WTC11 (cell line): Measurements from ENCODE around the gene SERPINA9. TPM values are rescaled to one million over a fixed set of nuclear protein-coding genes. Genes with fewer than 3 reads are reported as not detected.

Source experiments
- ATAC-seq: fragments of 200-7000 bp; cut with Tn5 transposase; 2 replicates; pipeline ENCODE4 v1.10.0; 2021; ENCODE audit warnings: mild to moderate bottlenecking, moderate library complexity
- CTCF ChIA-PET: fragments of 300-600 bp; sonication (Branson Sonifier 250); formaldehyde crosslinking; loops from one replicate; lab custom pipeline; 2021; ENCODE audit warnings: antibody characterized with exemption; lab: Charles Lee
- POLR2A ChIA-PET: fragments of 350-600 bp; sonication (Branson Sonifier 250); formaldehyde crosslinking; loops from one replicate; lab custom pipeline; 2021; ENCODE audit warnings: antibody characterized with exemption; lab: Charles Lee
- DNase-seq: peaks from one replicate; pipeline ENCODE4 v3.0.0; 2021; ENCODE audit warnings: low spot score
- H3K27ac Mint-ChIP-seq: 2 replicates; pipeline ENCODE4 v1.8.0; 2021; ENCODE audit warnings: mixed read lengths
- H3K27me3 Mint-ChIP-seq: 2 replicates; pipeline ENCODE4 v1.8.0; 2021; ENCODE audit warnings: low read depth, mild to moderate bottlenecking, moderate library complexity, mixed read lengths
- H3K36me3 Mint-ChIP-seq: 2 replicates; pipeline ENCODE4 v1.8.0; 2021; ENCODE audit warnings: mixed read lengths
- H3K4me1 Mint-ChIP-seq: 2 replicates; pipeline ENCODE4 v1.8.0; 2022; ENCODE audit warnings: mixed read lengths
- H3K4me3 Mint-ChIP-seq: 2 replicates; pipeline ENCODE4 v1.8.0; 2021; ENCODE audit warnings: mild to moderate bottlenecking, moderate library complexity, mixed read lengths
- H3K9me3 Mint-ChIP-seq: 2 replicates; pipeline ENCODE4 v1.8.0; 2021; ENCODE audit warnings: mixed read lengths
- CREB1 ChIP-seq: sonication (generic); formaldehyde crosslinking; IDR thresholded peaks from 2 replicates; pipeline ENCODE4 v1.8.0; 2023; ENCODE audit warnings: mild to moderate bottlenecking, missing genetic modification reagents
- ESRRA ChIP-seq: sonication (generic); formaldehyde crosslinking; IDR thresholded peaks from 2 replicates; pipeline ENCODE4 v1.8.1; 2022; ENCODE audit warnings: mild to moderate bottlenecking, missing genetic modification reagents, borderline replicate concordance
- GABPB1 ChIP-seq: sonication (generic); formaldehyde crosslinking; IDR thresholded peaks from 2 replicates; pipeline ENCODE4 v1.8.1; 2023; ENCODE audit warnings: mild to moderate bottlenecking, missing genetic modification reagents
- JAZF1 ChIP-seq: fragments of 250-450 bp; sonication (Bioruptor Pico); IDR thresholded peaks from 2 replicates; pipeline ENCODE4 v1.9.0; 2021; ENCODE audit warnings: moderate library complexity, mild to moderate bottlenecking, inconsistent platforms
- MXD4 ChIP-seq: fragments of 250-450 bp; sonication (Bioruptor Pico); IDR thresholded peaks from 2 replicates; pipeline ENCODE4 v1.8.0; 2021; ENCODE audit warnings: mild to moderate bottlenecking, moderate library complexity, borderline replicate concordance
- NFYB ChIP-seq: sonication (generic); formaldehyde crosslinking; conservative IDR thresholded peaks from 2 replicates; pipeline ENCODE4 v1.8.0; 2022; ENCODE audit warnings: low read depth, missing genetic modification reagents
- SMAD3 ChIP-seq: sonication (generic); formaldehyde crosslinking; IDR thresholded peaks from 2 replicates; pipeline ENCODE4 v1.8.0; 2022; ENCODE audit warnings: missing genetic modification reagents, mild to moderate bottlenecking, borderline replicate concordance
- SMAD4 ChIP-seq: sonication (generic); formaldehyde crosslinking; IDR thresholded peaks from 2 replicates; pipeline ENCODE4 v1.8.0; 2022; ENCODE audit warnings: mild to moderate bottlenecking, missing genetic modification reagents
- ZNF232 ChIP-seq: sonication (generic); formaldehyde crosslinking; IDR thresholded peaks from 2 replicates; pipeline ENCODE4 v1.8.0; 2022; ENCODE audit warnings: mild to moderate bottlenecking, missing genetic modification reagents
- ZNF263 ChIP-seq: sonication (generic); formaldehyde crosslinking; IDR thresholded peaks from 2 replicates; pipeline ENCODE4 v1.8.1; 2022; ENCODE audit warnings: low read depth, mild to moderate bottlenecking, moderate library complexity, missing genetic modification reagents
- ZNF396 ChIP-seq: fragments of 250-450 bp; sonication (Bioruptor Pico); IDR thresholded peaks from 2 replicates; pipeline ENCODE4 v1.8.0; 2021; ENCODE audit warnings: mild to moderate bottlenecking, moderate library complexity, borderline replicate concordance
- total RNA-seq: library from RNA; stranded (reverse); gene quantifications from 3 replicates; pipeline ENCODE4 v1.2.3, GENCODE V29; 2021
- TF ChIP-seq, protein P1 (sequence below): fragments of 200-600 bp; IDR thresholded peaks from 2 replicates; pipeline ENCODE4 v1.8.0; 2022; ENCODE audit warnings: antibody characterized with exemption
- TF ChIP-seq, protein P2 (sequence below): sonication (generic); formaldehyde crosslinking; IDR thresholded peaks from 2 replicates; pipeline ENCODE4 v1.8.1; 2023; ENCODE audit warnings: mild to moderate bottlenecking, missing genetic modification reagents
- TF ChIP-seq, protein P3 (sequence below): sonication (generic); formaldehyde crosslinking; IDR thresholded peaks from 2 replicates; pipeline ENCODE4 v1.8.1; 2023; ENCODE audit warnings: mild to moderate bottlenecking, missing genetic modification reagents
- TF ChIP-seq, protein P4 (sequence below): sonication (generic); formaldehyde crosslinking; IDR thresholded peaks from 2 replicates; pipeline ENCODE4 v1.8.1; 2022; ENCODE audit warnings: low read depth, missing genetic modification reagents, borderline replicate concordance

Gene SERPINA9
- total RNA-seq, 1 experiment from 2014 or later = not detected

DNA sequence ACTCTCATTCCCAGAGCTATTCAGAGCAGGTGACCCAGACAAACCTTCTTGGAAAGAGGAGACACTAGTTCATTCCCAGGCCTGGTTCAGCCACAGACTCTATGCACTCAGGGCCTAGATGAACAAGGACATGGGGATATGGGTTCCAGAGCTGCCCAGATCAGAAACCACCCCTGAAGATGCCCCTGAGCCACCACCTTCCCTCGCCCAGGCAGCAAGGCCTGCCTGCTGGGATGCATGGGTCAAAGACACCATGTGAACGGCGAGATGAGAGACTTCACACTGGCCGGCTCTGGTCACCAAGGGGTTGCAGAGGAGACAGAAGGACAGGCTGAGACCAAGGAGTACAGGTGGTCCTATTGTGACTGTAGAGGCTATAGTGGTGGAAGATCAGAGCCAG is 29.2 kb upstream of the SERPINA9 start (continued):
- TF ChIP-seq, protein P1, sequence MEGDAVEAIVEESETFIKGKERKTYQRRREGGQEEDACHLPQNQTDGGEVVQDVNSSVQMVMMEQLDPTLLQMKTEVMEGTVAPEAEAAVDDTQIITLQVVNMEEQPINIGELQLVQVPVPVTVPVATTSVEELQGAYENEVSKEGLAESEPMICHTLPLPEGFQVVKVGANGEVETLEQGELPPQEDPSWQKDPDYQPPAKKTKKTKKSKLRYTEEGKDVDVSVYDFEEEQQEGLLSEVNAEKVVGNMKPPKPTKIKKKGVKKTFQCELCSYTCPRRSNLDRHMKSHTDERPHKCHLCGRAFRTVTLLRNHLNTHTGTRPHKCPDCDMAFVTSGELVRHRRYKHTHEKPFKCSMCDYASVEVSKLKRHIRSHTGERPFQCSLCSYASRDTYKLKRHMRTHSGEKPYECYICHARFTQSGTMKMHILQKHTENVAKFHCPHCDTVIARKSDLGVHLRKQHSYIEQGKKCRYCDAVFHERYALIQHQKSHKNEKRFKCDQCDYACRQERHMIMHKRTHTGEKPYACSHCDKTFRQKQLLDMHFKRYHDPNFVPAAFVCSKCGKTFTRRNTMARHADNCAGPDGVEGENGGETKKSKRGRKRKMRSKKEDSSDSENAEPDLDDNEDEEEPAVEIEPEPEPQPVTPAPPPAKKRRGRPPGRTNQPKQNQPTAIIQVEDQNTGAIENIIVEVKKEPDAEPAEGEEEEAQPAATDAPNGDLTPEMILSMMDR = no peak

- ChIA-PET CTCF (interaction anchor here (0.8 to 7.6 kb wide), 2 partner anchors 15 to 47 kb away, joined by 4 to 40 read pairs; no protein-coding TSS in a partner anchor), POLR2A (interaction anchor here (0.6 kb wide), 1 partner anchor 175 kb away, joined by 3 read pairs; no protein-coding TSS in a partner anchor)
- no peaks in the 10 kb centered on the region for H3K36me3 Mint-ChIP-seq
- no peak for DNase-seq
- peaks cover 6% of the 10 kb centered on the region; the same call in 1 of the 2 replicates for H3K9me3 Mint-ChIP-seq
- ATAC-seq = no peak
- H3K4me3 Mint-ChIP-seq = no peak overlapping the region
- H3K4me1 Mint-ChIP-seq = no peaks in the 10 kb centered on the region
- peaks cover 4% of the 10 kb centered on the region for H3K27me3 Mint-ChIP-seq
- TF ChIP-seq GABPB1 (CRISPR knock-in tag) = peak; percentile 77
- TF ChIP-seq JAZF1 (CRISPR knock-in tag) = no peak
- TF ChIP-seq, protein P2, sequence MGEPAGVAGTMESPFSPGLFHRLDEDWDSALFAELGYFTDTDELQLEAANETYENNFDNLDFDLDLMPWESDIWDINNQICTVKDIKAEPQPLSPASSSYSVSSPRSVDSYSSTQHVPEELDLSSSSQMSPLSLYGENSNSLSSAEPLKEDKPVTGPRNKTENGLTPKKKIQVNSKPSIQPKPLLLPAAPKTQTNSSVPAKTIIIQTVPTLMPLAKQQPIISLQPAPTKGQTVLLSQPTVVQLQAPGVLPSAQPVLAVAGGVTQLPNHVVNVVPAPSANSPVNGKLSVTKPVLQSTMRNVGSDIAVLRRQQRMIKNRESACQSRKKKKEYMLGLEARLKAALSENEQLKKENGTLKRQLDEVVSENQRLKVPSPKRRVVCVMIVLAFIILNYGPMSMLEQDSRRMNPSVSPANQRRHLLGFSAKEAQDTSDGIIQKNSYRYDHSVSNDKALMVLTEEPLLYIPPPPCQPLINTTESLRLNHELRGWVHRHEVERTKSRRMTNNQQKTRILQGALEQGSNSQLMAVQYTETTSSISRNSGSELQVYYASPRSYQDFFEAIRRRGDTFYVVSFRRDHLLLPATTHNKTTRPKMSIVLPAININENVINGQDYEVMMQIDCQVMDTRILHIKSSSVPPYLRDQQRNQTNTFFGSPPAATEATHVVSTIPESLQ (CRISPR knock-in tag) = no peak
- TF ChIP-seq, all 79 proteins: peak for 1
- no peak overlapping the region for H3K27ac Mint-ChIP-seq
Observed at GRCh38 chr14:94501588-94502516, 25.9 kb upstream of the SERPINA9 start.

DNA sequence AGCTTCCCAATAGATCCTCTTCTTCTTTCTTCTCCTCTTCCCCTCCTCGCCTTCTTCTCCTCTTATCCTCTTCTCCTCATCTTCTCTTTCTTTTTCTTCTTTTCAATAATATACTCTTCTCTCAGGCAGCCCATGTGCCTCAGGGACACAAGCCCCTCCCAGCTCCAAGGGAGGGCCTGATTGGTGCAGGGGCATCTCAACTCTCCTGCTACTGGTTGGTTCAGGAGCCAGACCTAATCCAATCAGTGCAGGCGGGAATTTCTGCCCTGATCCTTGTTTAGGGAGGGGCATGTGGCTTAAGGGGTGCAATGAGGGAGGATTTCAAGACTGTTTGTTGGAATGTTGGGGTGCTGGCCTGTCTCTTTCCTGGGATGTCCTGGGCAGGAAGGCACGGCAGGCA is 24.3 kb upstream of the SERPINA9 start:
- Mint-ChIP-seq H3K4me1 (no peaks in the 10 kb centered on the region), H3K9me3 (peaks cover 6% of the 10 kb centered on the region; the same call in 1 of the 2 replicates), H3K27ac (no peak overlapping the region), H3K27me3 (peaks cover 4% of the 10 kb centered on the region), H3K36me3 (no peaks in the 10 kb centered on the region), H3K4me3 (no peak overlapping the region)
- DNase-seq (no peak), ATAC-seq (peak; percentile 67)
- ChIA-PET CTCF (interaction anchor here (1.2 to 7.6 kb wide), 2 partner anchors 14 to 15 kb away, joined by 3 to 40 read pairs; no protein-coding TSS in a partner anchor), POLR2A (no interaction called here)
- TF ChIP-seq CREB1 (CRISPR knock-in tag) = no peak
- peak; percentile 35; the same call in 1 of the 2 replicates for TF ChIP-seq NFYB (CRISPR knock-in tag)
- TF ChIP-seq, protein P3, sequence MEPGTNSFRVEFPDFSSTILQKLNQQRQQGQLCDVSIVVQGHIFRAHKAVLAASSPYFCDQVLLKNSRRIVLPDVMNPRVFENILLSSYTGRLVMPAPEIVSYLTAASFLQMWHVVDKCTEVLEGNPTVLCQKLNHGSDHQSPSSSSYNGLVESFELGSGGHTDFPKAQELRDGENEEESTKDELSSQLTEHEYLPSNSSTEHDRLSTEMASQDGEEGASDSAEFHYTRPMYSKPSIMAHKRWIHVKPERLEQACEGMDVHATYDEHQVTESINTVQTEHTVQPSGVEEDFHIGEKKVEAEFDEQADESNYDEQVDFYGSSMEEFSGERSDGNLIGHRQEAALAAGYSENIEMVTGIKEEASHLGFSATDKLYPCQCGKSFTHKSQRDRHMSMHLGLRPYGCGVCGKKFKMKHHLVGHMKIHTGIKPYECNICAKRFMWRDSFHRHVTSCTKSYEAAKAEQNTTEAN (CRISPR knock-in tag) = no peak
- TF ChIP-seq, all 79 proteins: peak for 1

- Mint-ChIP-seq H3K27me3 (peaks cover 4% of the 10 kb centered on the region), H3K27ac (no peak overlapping the region), H3K36me3 (no peaks in the 10 kb centered on the region), H3K4me1 (no peaks in the 10 kb centered on the region), H3K9me3 (peaks cover 6% of the 10 kb centered on the region; the same call in 1 of the 2 replicates)
- no peak for ATAC-seq
- CTCF ChIA-PET = interaction anchor here (1.2 to 7.6 kb wide), 2 partner anchors 13 to 15 kb away, joined by 3 to 40 read pairs; no protein-coding TSS in a partner anchor
- POLR2A ChIA-PET = no interaction called here
- no peak for TF ChIP-seq ZNF396 (CRISPR knock-in tag)
- TF ChIP-seq SMAD3 (CRISPR knock-in tag) = no peak
- TF ChIP-seq ZNF232 (CRISPR knock-in tag) = no peak
- TF ChIP-seq MXD4 = no peak
- no peak for TF ChIP-seq ZNF263 (CRISPR knock-in tag)
- TF ChIP-seq, protein P4, sequence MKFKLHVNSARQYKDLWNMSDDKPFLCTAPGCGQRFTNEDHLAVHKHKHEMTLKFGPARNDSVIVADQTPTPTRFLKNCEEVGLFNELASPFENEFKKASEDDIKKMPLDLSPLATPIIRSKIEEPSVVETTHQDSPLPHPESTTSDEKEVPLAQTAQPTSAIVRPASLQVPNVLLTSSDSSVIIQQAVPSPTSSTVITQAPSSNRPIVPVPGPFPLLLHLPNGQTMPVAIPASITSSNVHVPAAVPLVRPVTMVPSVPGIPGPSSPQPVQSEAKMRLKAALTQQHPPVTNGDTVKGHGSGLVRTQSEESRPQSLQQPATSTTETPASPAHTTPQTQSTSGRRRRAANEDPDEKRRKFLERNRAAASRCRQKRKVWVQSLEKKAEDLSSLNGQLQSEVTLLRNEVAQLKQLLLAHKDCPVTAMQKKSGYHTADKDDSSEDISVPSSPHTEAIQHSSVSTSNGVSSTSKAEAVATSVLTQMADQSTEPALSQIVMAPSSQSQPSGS (CRISPR knock-in tag) = no peak
- no peak for TF ChIP-seq SMAD4 (CRISPR knock-in tag)
- no peak for TF ChIP-seq ESRRA (CRISPR knock-in tag)
- TF ChIP-seq, all 79 proteins: peak for 0
- no peak for DNase-seq
- H3K4me3 Mint-ChIP-seq = no peak overlapping the region
Observed at GRCh38 chr14:94499673-94500072, 23.7 kb upstream of the SERPINA9 start.
